ENCODE data around the gene DUSP2. TPM values are rescaled to one million over a fixed set of nuclear protein-coding genes. Genes with fewer than 3 reads are reported as not detected.

The DUSP2 gene
- total RNA-seq, 4 donors from 2014 or later = 14.0 to 21.1 (median 15.6) TPM

DNA sequence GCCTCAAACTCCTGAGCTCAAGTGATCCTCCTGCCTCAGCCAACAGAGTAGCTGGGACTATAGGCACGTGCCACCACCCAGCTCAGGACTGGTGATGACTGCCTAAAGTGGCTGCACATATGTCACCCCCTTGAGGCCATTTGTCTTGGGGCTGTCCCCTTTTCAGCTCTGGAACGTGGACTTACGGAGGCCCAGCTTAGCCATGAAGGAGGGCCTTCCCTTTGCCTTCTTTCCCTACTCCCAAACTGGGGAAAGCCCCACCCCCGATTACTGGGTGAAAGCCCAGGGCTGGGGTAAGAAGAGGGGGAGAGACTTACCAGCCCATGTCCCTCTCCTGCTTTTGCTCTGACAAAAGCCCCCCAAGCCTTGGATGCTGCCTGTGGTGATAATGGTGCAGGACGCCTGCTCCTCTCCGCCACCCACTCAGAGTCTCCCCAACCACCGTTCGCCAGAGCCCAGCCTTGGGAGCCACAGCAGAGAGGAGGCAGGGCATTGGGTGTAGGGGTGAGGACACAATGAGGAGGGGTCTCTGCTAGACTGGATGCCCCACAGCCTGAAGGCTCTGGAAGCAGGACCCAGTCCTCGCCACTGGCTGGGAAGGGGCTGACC is 2.5 kb upstream of the DUSP2 start:
- no peaks in the 10 kb centered on the region for H3K36me3 ChIP-seq
- TF ChIP-seq POLR2A (IDR thresholded peaks at IDR 0.05) (no peak), EP300 (IDR thresholded peaks at IDR 0.05) (no peak)
- TF ChIP-seq, protein P1, sequence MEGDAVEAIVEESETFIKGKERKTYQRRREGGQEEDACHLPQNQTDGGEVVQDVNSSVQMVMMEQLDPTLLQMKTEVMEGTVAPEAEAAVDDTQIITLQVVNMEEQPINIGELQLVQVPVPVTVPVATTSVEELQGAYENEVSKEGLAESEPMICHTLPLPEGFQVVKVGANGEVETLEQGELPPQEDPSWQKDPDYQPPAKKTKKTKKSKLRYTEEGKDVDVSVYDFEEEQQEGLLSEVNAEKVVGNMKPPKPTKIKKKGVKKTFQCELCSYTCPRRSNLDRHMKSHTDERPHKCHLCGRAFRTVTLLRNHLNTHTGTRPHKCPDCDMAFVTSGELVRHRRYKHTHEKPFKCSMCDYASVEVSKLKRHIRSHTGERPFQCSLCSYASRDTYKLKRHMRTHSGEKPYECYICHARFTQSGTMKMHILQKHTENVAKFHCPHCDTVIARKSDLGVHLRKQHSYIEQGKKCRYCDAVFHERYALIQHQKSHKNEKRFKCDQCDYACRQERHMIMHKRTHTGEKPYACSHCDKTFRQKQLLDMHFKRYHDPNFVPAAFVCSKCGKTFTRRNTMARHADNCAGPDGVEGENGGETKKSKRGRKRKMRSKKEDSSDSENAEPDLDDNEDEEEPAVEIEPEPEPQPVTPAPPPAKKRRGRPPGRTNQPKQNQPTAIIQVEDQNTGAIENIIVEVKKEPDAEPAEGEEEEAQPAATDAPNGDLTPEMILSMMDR (IDR thresholded peaks at IDR 0.05) = no peak
- peaks cover 0 to 32% (median 15%) of the 10 kb centered on the region in 4 donors for H3K4me1 ChIP-seq
- no peak overlapping the region for H3K4me3 ChIP-seq
- 65 to 74% methylated on average over 9 of the region's 9 CpGs for WGBS, 2 donors
- H3K27ac ChIP-seq = peak overlapping the region in 1 of 4 donors; percentile 83
- no peak for DNase-seq (ENCODE audit: low spot score in 2 of 2)
- H3K27me3 ChIP-seq = peaks cover 0 to 13% of the 10 kb centered on the region in 2 donors
- no peaks in the 10 kb centered on the region for H3K9me3 ChIP-seq

DNA sequence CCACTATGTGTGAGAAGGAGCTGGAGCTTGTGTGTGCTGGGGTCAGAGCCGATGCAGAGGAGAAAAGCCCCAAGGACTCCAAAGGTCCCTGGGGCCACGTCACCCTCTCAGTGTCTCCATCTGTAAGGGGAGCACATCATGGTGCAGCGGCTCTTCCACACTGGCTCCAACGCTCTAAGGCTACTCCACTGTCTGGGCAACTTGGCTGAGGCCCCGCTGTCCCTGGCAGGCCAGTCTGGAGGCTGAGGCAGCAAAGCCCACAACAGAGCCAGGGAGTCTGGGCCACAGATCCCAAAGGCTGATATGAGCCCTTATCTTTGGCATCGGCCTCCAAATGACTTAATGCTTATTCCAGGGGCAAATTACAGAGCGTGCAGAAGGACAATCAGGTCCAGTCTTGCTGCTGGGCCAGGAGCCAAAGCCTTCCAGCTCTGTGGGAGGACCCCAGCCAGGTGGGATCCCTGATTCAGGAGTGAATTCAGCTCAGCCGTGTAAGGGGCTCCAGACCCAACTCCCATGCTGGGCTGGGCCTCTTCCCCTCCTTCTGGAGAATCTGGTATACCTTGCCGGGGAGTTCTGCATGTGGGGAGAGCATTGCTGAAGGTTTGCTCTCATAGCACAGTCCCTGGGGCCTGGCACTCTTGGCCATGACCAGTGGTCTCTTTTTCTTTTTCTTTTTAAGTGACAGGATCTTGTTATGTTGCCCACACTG is 1.8 kb upstream of the DUSP2 start:
- peaks cover 0 to 13% of the 10 kb centered on the region in 2 donors for H3K27me3 ChIP-seq
- peak overlapping the region in 1 of 4 donors; percentile 83 for H3K27ac ChIP-seq
- no peaks in the 10 kb centered on the region for H3K36me3 ChIP-seq
- no peaks in the 10 kb centered on the region for H3K9me3 ChIP-seq
- DNase-seq (ENCODE audit: low spot score in 2 of 2) = no peak
- peaks cover 0 to 32% (median 15%) of the 10 kb centered on the region in 4 donors for H3K4me1 ChIP-seq
- no peak overlapping the region for H3K4me3 ChIP-seq
- TF ChIP-seq, protein P1 (IDR thresholded peaks at IDR 0.05) = no peak
- no peak for TF ChIP-seq POLR2A (IDR thresholded peaks at IDR 0.05)
- TF ChIP-seq EP300 (IDR thresholded peaks at IDR 0.05) = no peak
- WGBS, 2 donors = 79 to 84% methylated on average over 8 to 9 of the region's 9 CpGs

DNA sequence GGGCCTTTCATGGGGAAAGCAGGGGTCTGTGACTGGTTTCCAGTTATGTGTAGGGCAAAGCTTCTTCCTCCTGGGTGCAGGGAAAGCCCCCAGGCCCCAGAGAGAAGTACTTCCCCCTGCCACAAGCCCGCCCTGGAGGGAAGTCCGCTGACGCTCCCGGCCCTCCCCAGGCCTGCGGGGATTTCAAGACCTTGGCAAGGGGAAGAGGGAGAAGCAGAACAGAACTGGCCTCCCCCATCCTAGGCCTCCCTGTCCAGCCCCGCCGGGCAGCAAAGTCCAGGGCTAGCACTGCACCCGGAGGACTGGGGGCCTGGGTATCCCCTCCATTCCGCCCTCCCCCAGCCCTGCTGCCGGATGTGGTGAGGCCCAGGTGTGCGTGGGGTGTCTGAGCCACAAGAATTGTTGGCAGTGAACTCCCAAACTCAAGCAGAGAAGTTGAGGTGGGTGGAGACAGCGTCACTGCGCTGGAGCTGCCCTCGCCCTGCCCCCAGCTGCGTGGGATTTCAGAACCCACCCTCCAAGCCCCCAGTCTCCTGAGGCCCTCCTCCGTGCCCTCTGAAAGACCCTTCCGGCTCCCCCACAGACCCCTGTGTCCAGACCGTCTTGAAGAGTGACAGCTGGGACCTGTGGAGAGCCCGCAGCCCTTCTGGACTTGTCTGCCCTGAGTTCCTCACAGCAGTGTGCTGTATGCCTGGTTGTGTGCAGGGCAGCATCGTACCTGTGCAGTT is 1.1 kb upstream of the DUSP2 start:
- no peaks in the 10 kb centered on the region for H3K36me3 ChIP-seq
- 71 to 72% methylated on average over 16 to 20 of the region's 20 CpGs for WGBS, 2 donors
- H3K4me1 ChIP-seq = peaks cover 0 to 32% (median 15%) of the 10 kb centered on the region in 4 donors
- peak overlapping the region in 2 of 4 donors; percentile 56 to 83 for H3K27ac ChIP-seq
- H3K27me3 ChIP-seq = peaks cover 0 to 13% of the 10 kb centered on the region in 2 donors
- TF ChIP-seq, protein P1 (IDR thresholded peaks at IDR 0.05) = no peak
- no peak for TF ChIP-seq POLR2A (IDR thresholded peaks at IDR 0.05)
- no peak for TF ChIP-seq EP300 (IDR thresholded peaks at IDR 0.05)
- no peaks in the 10 kb centered on the region for H3K9me3 ChIP-seq
- H3K4me3 ChIP-seq = peak overlapping the region in 2 of 4 donors; percentile 14 to 69
- no peak for DNase-seq (ENCODE audit: low spot score in 2 of 2)

DNA sequence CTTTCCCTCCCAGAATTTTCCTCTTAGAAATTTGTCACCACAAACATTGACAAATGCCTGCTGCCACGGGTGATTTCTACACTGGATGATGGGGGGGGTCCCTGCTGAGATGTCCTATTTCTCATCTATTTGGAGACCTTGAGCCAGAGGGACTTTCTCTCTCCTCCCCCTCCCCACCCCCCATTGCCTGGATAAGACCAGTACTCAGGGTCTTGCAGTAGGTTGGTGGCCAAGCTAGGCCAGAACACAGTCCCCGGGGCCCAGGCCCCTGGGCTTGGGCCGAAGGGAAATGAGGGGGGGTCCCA is 560 bp upstream of the DUSP2 start:
- WGBS, 2 donors = 34 to 72% methylated on average over 3 of the region's 3 CpGs
- H3K4me3 ChIP-seq = peak overlapping the region in 2 of 4 donors; percentile 60 to 69
- TF ChIP-seq EP300 (IDR thresholded peaks at IDR 0.05) (no peak), POLR2A (IDR thresholded peaks at IDR 0.05) (no peak)
- TF ChIP-seq, protein P1 (IDR thresholded peaks at IDR 0.05) = no peak
- H3K4me1 ChIP-seq = peaks cover 0 to 32% (median 15%) of the 10 kb centered on the region in 4 donors
- no peaks in the 10 kb centered on the region for H3K9me3 ChIP-seq
- DNase-seq (ENCODE audit: low spot score in 2 of 2) = no peak
- H3K27ac ChIP-seq = peak overlapping the region; percentile 45 to 83 (median 58)
- H3K36me3 ChIP-seq = no peaks in the 10 kb centered on the region
- H3K27me3 ChIP-seq = peaks cover 0 to 13% of the 10 kb centered on the region in 2 donors
